Skeletal muscle cell (primary cell): ENCODE measurements around the gene PLAC1.

Experiments
- DNase-seq: peaks from one replicate; pipeline ENCODE4 v3.0.0-alpha.2; 2010; ENCODE audit warnings: low read depth
- H3K4me3 ChIP-seq: 2 replicates; pipeline ENCODE4 v1.5.1; 2011; ENCODE audit warnings: low read depth, mild to moderate bottlenecking, control low read depth, low read length, moderate library complexity

The PLAC1 gene

DNA sequence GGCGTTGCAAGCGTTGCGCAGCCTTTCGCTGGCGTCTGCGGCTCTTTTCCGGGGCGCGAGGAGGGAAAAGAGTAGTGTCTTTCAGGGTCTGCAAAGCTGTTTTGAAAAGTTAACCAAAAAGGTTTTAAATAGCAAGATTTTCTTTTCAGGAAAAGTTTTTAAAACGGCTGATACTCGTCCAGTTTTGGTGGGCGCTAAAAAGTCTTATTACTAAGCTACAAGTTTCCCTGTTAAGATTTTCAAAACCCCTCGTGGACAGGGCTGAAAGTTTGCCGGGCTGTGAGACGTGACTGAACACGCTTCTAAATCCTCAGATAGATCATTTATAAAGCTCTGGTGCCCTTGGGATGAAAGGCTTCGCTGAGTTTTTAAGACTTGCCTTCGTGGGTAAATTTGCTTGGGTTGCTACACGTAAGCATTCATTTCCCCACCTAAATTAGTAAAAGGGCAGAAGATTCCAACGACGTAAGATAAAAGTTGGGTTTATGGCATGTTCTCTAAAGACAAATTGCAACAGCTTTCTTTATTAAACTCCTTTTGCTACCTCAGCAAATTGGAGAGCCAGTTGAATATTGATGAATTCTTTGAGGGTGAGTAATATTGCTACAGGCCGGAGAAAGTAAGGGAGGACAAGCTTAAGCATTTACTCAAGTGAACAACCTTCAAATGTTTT, 106.8 kb downstream of the PLAC1 start:
- peak overlapping the region; percentile 69 for H3K4me3 ChIP-seq
- DNase-seq: no peak

DNA sequence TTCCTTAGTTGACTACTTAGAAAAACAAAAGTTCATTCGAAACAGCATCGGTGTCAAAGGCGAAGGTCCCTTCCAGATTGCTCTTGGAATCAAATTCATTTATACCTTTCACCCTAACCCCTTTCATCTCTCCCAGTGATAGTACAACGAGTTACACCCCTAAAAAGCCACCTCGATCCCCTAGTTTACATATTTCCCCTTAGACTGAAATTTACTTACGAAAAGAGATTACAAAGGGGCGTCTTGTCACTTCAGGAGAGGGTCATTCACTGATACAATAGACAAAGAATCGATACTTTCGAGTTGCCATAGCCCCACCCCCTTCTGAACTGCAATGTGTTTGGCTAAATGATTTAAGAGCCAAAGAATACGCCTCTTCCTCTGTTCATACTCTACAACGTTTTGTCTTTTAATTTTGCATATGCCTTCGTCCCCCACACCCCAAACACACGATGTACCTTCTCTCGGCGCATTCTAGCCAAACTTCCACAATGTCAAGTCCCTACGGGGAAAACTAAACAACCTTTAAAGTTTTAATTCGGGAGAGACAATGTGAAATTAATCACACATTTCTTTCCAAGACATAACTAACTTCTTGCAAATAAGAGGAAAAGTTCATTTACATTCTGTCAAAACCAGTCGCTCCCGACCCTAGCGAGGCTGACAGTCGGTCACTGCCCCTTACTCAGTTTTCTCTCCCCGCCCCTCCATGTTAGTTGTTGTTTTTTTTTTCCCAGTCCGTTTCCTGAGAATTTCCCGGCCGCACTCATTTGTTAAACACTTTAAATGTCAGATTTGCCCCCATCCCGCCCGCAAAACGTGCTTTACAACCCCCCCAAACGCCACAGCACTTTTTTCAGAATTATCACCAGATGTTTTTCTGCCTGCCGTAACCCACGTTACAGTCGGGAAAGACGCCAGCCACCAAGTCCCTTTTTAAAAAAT, 109.7 kb downstream of the PLAC1 start:
- no peak for DNase-seq
- peak overlapping the region; percentile 69 for H3K4me3 ChIP-seq

DNA sequence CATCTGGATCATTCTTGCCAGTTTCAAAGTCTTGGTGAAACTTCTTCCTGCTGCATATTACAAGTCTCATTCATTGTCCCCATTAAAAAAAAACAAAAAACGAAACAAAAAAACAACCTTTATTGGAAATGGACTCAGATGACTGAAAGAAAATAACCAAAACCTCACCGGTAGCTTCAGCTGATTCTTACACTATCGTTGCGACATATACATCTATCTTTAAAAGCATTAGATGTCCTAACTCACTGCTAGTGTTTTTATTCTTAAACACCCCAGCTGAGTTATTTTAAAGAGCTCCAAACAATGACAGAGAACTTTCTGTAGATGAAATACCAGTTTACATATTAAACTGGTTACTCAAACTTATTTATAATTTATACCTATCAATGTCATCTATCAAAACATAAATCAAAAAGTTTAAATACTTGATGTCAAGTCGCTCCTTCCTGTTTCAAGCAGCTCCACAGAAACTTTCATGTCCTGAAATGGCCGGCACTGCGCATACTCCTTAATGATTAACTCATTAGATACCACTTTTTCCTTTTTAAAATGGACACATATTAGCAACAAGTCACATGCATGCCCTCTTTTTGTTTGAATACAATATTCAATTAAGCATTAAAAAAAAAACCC, 111.1 kb downstream of the PLAC1 start:
- peak overlapping the region; percentile 69 for H3K4me3 ChIP-seq
- DNase-seq: no peak

- peak overlapping the region; percentile 69 for H3K4me3 ChIP-seq
- no peak for DNase-seq
These were observed 112.1 kb downstream of the PLAC1 start for GRCh38 chrX:134546187-134546586.

DNA sequence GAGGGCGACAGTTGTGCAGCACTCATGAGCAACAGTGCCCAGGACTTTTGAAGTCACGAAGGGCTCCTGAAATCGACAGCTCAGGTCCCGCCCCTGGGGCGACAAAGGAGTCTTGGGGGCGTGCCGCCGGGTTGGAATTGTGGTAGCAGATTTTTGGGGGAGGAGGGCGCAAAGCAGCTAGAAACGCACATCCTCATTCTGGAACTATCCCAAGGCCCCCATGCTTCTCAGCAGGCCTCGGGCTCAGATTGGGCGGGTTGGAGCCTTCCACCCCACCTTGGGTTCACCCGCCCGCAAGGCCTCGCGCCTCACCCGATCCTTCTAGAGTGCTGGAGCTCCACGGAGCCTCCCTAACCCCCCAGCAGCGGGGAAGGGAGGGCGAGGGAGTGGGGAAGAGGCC, 112.8 kb downstream of the PLAC1 start:
- DNase-seq: no peak
- peak overlapping the region; percentile 69 for H3K4me3 ChIP-seq

GRCh38 chrX:134544513-134545151, 113.6 kb downstream of the PLAC1 start:
- DNase-seq: no peak
- peak overlapping the region; percentile 69 for H3K4me3 ChIP-seq

DNA sequence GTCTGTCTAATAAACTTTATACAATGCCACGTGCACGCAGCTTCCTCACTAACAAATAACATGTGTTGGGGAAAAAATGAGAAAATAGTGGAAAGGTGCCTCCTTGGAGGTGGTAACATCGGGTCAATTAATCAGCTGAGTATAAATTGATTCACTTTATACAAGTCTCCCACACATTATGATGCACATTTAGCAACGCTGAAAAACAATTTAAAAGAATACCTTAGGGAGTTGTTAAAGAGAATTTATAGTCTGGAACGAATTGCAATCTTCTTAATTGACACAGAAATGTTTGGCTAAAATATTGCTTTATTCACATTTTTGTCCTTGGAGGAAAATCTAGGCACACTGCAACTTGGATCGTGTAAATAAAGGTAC, 114.1 kb downstream of the PLAC1 start:
- no peak for DNase-seq
- peak overlapping the region; percentile 11 for H3K4me3 ChIP-seq

DNA sequence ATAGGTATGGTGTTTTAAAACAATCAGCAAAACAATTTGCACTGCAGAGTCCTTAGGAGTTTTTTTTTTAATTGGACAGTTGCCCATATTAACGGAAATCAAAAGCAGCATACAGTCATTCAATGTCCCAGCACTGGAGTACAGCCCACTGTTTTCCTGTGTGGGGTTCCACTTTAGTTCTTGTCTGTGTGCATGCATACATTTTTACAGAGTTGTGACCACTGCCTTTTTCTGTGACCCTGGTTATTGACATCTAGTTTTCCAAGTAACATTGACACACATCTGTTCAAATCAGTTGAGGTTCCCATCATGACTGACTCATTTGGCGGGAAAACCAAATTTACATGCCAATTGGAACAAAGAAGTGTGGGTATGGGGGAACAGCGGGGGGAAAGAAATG, 115.0 kb downstream of the PLAC1 start:
- H3K4me3 ChIP-seq: no peak overlapping the region
- no peak for DNase-seq

DNA sequence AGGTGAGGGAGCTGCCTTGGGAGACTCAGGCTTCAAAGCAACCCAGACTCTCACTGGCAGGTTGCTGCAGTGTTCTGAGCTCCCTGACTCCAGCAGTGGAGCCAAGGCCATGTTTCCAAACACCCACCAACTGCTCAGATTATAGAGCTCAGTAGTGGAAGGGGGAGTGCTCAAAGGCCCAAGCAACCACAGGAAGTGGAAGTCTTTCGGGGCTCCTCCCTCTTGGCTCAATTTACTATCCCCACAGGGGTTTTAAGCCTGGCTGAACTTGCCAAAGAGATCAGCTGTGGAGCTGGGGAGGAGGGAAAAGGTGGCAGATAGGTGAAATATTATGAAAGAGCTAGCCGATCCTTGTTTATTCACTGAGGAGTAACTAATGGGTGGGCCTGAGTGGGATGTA, 115.8 kb downstream of the PLAC1 start:
- no peak overlapping the region for H3K4me3 ChIP-seq
- peak; percentile 71 for DNase-seq

GRCh38 chrX:134541906-134542305, 116.4 kb downstream of the PLAC1 start:
- no peak overlapping the region for H3K4me3 ChIP-seq
- DNase-seq: no peak

DNA sequence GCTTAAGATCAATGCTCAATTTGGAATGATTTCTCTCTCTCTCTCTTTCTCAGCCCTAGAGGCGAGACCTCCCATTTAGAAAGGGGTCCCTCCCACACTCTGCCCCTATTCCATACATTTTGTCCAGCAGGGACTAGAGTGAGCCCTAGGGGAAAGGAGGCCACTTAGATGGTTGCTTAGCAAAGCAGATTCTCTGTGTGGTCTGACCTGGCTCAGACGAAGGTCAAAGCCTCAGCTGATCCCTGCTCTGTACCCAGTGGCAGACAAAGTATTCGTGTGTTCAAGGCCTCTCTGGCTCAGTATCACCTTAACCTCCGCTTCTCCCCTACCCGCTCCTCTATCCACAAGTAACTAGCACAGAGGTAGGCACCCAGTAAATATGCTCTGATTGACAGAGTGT, 120.0 kb downstream of the PLAC1 start:
- DNase-seq: no peak
- H3K4me3 ChIP-seq: no peak overlapping the region

GRCh38 chrX:134537179-134537955, 120.9 kb downstream of the PLAC1 start:
- DNase-seq: no peak
- no peak overlapping the region for H3K4me3 ChIP-seq

GRCh38 chrX:134533952-134534351, 124.3 kb downstream of the PLAC1 start:
- no peak overlapping the region for H3K4me3 ChIP-seq
- no peak for DNase-seq

DNA sequence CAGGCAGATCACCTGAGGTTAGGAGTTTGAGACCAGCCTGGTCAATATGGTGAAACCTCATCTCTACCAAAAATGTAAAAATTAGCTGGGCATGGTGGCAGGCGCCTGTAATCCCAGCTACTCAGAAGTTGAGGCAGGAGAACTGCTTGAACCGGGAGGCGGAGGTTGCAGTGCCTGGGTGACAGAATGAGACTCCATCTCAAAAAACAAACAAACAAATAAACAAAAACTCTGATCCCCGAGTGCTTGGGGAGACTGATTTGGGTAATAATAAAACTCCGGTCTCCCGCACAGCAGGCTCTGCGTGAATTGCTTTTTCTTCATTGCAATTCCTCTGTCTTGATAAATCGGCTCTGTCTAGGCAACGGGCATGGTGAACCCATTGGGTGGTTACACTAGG, 124.9 kb downstream of the PLAC1 start:
- no peak for DNase-seq
- no peak overlapping the region for H3K4me3 ChIP-seq

DNA sequence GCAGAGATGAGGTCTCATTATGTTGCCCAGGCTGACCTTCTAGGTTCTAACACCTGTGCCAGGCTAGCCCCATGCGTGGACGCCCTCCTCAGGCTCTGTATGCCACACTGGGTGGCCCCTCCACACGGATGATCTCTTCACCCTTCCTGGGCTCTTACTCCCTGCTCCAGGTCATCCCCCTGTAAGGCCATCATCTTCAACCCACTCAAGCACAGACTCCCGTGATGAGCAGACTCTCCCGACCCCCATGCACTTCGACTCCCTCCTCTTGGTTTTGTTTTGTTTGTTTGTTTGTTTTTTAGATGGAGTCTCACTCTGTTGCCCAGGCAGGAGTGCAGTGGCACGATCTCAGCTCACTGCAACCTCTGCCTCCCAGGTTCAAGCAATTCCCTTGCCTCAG, 127.4 kb downstream of the PLAC1 start:
- no peak overlapping the region for H3K4me3 ChIP-seq
- DNase-seq: no peak

DNA sequence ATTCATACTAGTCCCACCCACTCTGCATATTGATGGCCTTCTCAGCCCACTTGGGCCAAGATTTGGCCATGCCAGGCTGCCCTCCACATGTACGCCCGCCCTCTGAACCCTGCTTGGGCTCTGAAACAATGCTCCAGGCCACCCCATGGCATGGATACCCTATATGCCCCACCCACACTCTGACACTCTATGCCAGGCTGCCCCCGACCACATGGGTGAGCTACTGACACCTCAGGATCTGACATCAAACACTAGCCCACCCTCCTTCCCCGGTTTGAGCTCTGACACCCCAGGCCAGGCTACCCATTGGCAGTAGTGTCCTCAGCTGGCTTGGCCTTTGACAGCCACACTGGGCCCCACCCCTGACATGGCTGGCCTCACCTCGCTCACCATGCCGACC, 128.8 kb downstream of the PLAC1 start:
- no peak for DNase-seq
- H3K4me3 ChIP-seq: no peak overlapping the region

DNA sequence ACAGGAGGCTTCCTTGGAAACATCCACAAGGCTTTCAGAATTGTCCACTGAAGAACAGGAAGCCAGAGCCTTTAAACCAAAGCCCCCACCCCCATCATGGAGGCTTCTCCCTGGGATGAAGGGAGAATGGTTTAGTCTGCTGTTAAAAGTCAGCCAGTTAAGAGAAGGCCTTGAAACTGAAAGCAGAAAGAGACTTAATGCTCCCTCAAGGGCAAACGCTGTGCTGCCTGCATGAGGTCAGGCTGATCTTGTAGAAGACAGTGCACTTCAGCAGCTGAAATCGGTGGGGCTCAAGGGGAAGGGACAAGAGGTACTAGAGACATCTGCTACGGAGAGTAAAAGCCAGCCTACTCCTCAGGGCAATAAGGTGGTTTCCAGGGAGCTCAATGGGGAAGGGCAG, 129.3 kb downstream of the PLAC1 start:
- H3K4me3 ChIP-seq: no peak overlapping the region
- DNase-seq: no peak

DNA sequence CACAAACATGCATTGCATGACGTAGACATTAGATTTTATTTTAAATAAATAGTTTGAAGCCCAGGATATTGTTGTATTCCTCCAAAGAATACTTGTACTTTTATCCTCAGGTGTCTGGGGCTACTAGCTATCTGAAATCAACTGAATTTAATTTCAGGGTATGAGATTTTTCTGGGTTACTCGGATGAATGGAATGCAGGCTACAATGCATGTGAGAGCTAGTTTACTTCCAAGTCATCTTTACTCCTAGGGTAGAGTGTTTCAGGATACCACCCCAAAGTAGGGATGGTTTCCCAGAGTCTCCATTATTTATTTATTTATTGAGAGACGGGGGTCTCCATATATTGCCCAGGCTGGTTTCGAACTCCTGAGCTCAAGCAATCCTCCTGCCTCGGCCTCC, 131.9 kb downstream of the PLAC1 start:
- H3K4me3 ChIP-seq: no peak overlapping the region
- DNase-seq: no peak

DNA sequence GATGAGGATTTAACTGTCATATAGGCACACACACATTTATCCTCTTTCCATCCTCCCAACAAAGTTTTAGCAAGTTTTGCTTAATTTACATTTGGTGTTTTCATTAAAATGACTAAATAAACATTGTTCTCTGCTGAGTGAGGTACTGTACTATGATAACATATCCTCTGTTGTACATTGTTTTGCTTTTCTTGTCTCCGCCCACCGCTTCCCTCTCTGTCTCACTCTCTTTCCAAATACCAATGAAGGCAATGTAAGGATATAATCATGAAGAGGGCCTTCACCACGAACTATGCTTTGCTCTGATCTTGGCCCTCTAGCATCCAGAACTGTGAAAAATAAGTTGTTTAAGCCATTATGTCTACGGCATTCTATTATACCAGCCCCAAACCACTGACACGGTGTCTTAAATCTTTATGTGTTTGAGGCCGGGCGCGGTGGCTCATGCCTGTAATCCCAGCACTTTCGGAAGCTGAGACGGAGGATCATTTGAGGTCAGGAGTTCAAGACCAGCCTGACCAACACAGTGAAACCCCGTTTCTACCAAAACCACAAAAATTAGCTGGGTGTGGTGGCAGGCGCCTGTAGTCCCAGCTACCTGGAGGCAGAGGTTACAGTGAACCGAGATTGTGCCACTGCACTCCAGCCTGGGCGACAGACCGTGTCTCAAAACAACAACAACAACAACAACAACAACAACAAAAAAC, 133.0 kb downstream of the PLAC1 start:
- H3K4me3 ChIP-seq: no peak overlapping the region
- no peak for DNase-seq
